Stimulated activated CD8-positive, alpha-beta memory T cell treated with anti-CD3 and anti-CD28 coated beads, Interleukin-15, amount 100 ng/mL, for 1 hour (primary cell): Measurements from ENCODE around the gene CNEP1R1.

Source experiments
- DNase-seq: peaks from one replicate; pipeline ENCODE4 v3.0.0-alpha.2; 2020; ENCODE audit warnings: low read depth

The CNEP1R1 gene

DNA sequence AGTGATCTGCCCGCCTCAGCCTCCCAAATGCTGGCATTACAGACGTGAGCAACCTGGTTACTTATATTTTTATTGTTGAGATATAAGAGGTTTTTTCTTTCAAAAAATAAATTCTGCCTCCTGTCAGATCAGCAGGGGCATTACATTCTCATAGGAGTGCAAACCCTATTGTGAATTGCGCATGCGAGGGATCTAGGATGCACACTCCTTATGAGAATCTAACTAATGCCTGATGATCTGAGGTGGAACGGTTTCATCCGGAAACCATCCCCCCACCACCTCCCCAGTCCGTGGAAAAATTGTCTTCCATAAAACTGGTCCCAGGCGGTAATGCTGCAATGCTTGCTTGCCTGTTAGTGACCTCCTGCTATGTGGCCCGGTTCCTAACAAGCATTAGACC lies 7.5 kb upstream of the CNEP1R1 start:
- no peak for DNase-seq

DNA sequence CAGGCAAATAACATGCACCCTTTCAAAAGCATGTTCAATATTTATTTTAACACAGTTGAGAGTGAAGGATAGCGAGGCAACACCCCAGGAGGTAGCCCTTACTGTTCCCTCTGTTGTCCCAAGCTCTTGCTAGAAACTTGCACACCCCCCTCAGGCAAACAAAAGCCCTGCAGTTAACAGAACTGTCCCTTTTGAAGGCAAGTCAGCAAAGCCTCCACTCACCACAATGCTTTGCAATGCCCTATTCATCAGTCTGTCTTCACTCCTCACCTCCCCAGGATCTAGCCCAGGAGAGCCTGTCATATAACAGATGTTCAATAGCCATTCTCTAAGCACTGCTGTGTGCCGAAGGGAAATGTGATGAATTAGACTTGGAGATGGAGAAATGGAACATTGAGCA lies 3.5 kb upstream of the CNEP1R1 start:
- DNase-seq, result no peak

DNA sequence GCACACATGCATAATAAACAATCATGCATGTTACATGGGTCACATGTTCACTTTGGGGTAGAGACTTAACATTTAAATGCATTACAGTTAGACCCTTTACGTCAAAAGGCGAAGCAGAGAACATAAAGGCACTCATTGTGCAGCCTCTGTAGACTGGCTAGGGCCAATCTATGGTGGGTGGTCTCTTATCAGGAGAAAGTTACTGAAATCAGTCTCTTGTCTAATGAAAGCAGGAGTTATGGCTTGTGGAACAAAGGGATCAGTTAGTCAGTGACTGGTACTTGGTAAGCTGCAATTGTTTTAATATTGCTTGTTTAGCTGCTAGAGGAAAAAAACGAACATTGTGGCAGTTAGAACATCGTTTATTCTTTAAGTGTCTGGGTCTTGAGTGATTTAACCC lies 1.4 kb upstream of the CNEP1R1 start:
- DNase-seq, result no peak

DNA sequence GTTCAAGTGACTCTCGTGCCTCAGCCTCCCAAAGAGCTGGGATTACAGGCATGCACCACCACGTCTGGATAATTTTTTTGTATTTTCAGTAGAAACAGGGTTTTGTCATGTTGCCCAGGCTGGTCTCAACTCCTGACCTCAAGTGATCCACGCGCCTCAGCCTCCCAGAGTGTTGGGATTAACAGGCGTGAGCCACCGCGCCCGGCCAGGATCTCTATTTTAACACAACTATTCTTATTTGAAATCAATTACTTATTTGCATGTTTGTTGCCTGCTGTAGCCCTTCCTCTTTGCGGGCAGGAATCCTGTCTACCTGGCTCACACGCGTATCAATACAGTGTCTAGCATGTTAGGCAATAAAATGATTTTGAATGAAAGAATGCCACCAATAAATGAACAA lies 818 bp upstream of the CNEP1R1 start:
- no peak for DNase-seq

DNA sequence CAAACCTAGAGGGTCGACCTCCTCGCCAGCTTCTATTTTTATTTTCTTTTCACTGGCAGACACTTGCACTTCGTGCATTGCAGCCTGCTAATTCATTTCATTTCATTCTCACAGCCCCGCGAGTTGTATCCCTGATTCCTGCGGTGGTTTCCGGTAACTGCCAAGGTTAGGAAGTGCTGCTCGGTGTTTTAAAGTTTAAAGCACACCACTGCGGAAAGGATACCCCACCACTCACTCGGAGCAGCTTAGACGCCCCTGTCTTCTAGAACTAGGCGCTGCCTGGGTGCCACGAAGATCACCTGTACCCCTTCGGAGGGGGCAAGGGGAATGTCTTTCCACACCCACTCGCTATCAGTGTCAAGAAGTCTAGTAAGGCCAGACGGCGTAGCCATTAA lies 509 bp downstream of the CNEP1R1 start:
- no peak for DNase-seq

DNA sequence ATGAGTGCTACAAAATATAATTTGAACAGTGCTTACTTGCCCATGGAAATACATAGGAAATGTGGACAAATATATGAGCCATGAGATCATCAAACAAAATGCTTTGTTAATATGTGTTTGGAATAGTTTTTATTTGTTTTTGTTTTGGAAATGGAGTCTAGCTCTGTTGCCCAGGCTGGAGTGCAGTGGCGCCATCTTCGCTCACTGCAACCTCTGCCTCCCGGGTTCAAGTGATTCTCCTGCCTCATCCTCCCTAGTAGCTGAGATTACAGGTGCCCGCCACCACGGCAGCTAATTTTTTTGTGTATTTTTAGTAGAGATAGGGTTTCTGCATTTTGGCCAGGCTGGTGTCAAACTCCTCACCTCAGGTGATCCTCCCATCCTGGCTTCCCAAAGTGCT lies 2.8 kb downstream of the CNEP1R1 start:
- DNase-seq, result no peak

DNA sequence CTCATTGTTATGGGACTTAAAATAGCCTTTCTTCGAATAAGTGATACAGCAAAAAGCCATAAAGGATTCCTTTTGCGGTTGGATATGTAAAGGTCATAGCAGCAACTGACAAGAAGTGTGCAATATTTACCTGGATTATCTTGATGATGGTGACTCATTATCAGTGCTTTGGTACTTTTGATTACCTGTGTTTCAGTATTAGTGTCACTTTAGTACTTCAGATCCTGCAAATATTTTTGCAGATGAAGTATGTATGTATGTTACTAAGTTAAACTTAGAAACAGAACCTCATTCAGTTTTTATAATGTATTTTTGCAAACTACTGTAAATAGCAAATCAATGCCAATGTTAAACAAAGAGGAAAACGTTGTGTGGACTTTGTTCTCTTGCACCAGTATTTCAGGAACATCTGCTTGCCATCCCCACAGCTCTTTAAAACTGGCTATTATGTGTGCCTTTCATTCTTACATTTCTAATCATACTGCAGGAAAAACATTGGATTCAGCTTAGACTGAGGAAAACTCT lies 10.5 kb downstream of the CNEP1R1 start:
- no peak for DNase-seq

DNA sequence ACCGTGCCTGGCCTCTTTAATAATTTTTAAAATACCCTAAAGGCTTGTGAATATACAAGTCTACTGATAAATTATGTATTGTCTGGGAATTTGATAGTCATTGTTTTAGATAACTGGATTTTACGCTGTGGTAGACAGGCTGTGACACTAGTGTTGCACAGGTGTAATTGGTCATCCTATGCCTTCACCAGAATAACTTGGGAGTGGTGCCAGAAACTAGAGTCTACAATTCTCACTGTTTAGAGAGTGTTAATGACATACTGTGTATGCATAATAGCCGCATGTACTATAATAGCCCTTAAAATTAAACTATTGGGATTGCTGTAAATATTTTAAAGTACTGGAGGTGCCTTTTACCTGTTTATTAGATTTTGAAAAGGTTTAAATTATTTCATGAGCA lies 11.4 kb downstream of the CNEP1R1 start:
- no peak for DNase-seq

DNA sequence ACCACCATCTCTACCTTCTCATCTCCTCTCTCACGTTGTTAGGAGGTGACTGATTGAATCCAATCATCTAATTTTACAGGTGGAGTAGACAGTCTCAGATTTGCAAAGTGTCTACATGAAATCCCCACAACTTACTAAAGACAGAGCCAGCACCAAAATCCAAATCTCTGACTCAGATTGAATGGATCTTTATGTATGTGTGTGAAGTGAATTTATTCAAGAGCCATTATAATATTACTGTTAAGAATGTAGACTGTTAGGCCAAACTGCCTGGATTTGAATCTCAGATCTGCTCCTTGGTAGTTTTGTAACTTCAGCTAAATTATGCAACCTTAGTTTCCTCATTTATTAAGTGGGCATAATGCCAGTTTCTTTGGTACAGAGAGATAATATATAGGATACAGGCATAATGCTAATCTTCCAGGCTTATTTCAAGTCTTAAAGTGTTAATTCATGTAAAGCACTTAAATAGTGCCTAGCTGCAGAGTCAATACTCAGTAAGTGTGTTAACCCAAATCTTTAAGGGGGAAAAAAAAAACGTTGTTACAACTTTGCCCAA lies 12.7 kb downstream of the CNEP1R1 start:
- DNase-seq, result no peak

DNA sequence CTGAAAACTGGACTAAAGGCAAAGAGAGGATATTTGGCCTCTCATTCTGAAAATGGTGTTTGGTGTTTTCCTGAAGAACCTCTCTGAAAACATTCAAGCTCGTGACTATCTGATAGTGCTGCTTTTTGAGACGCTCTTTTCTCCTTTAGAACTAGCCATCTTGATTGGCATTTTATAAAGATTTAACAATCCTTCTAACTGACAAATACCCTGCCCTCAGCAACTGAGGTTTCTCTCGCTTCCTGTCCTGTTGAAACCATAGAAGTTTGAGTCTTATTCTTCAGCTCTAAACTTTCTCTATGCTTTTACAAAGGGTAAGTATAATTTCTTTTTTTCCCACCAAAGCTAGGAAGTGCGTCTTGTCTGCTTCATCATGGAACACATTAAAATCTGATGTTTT lies 13.3 kb downstream of the CNEP1R1 start:
- DNase-seq, result no peak

DNA sequence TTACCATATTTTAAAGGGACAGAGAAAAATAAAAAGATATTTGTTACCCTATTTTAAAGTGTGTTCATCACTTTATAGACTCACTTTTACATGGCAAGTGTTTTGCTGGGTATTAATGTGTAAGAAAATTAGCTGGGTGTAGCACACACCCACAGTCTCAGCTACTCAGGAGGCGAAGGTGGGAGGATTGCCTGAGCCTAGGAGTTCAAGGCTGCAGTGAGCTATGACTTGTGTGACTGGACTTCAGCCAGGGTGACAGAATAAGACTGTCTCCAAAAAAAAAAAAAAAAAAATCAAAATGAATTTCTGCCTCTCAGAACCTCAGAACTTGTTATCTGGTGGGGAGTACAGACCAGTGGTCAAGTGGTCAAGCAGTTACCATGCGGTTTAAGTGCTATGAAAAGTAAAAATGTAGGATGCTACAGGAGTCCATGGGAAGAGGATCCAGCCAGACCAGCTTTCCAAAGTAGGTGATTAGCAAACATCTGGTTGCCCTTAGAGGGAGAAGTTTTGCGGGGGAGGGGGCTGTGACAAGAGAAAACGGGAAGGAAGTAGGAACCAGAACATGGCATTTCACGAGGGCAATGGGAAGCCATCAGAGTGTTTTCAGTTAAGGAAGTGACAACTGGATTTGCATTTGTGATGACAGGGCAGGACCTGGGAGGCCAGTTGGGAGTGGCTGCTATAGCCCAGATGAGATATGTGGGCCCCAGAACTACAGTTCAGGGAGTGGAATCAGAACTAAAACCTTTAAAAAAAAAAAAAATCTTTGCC lies 13.9 kb downstream of the CNEP1R1 start:
- no peak for DNase-seq

DNA sequence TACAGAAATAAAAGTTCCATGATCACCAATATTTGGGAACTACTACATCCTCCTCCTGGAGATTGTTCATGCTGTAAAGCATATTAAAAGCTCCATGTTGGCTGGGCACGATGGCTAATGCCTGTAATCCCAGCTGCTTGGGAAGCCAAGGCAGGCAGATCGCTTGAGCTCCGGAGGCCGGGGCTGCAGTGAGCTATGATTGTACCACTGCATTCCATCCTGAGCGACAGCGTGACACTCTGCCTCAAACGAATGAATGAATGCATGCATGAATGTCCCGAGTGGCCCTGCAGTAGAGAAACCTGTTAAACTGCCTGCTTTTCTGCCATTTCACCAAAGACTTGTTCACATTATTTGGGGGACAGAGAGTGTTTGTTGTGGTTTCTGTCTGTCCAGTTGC lies 15.0 kb downstream of the CNEP1R1 start:
- DNase-seq, result no peak

DNA sequence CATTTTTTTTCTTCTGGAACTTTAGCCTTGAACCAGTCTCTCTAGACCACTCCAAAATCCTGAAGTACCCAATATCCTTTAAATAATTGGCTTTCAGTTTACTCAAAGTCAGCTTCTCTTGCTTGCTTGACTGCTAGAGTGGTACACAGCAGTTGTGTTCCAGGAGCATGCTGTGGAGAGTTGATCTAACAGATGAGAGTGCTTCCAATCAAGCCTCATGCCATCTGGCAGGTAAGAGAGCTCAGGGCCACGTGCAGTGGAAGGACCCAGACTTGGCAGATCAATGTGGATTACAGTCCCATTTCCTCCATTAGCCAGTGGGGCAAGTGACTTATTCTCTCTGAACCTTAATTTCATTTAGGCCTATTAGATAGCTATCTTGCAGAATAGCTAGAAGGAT lies 15.7 kb downstream of the CNEP1R1 start:
- no peak for DNase-seq

DNA sequence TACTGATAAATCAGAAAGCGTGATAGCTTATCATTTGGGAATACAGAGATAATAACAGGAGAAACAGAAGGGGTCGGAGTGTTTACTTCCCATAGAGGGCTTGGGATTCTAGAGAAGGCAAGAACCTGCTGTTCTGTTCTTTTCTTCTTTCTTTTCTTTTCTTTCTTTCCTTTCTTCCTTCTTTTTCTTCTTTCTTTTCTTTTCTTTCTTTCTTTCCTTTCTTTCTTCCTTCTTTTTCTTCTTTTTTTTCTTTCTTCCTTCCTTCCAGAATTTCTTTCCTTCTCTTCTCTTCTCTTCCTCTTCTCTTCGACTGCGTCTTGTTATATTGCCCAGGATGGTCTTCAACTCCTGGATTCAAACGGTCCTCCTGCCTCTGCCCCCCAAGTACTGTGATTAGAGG lies 18.3 kb downstream of the CNEP1R1 start:
- no peak for DNase-seq

DNA sequence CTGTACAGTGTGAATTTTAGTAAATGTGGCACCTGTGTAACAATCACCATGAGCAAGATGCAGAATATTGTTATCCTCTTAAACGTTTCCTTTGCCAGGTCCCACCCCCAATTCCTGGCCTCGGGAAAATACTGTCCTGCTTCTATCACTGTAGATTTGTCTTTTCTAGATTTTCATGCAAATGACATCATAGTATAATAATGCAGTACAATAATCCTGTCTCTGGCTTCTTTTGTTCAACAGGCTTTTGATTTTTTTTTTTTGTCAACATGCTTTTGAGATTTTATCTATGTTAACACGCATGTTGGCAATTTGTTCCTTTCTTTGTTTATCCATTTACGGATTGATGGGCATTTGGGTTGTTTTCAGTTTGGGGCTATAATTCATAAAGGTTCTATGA lies 20.4 kb downstream of the CNEP1R1 start:
- DNase-seq, result no peak

DNA sequence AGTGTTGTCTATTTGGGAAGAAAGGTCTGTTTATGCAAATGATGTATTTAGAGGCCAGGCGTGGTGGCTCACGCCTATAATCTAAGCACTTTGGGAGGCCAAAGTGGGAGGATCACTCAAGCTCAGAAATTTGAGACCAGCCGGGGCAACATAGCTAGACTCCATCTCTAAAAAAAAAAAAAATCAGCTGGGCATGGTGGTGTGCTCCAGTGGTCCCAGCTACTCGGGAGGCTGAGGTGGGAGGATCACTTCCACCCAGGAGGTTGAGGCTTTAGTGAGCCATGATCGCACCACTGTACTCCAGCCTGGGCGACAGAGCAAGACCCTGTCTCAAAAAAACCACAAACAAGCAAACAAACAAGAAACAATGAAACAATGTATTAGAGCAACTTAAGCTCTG lies 21.8 kb downstream of the CNEP1R1 start:
- DNase-seq, result no peak

DNA sequence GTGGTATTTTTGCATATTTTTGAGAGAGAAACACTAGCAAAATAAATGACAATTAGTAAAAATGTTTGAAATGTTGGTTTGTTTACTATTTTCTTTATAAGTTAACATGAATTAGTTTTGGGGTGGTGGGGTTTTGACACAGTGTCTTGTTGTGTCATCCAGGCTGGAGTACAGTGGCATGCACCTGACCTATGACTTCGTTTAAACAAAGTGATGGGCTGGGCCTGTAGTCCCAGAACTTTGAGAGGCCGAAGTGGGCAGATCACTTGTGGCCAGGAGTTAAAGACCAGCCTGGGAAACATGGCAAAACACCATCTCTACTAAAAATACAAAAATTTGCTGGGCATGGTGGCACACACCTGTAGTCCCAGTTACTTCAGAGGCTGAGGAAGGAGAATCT lies 22.8 kb downstream of the CNEP1R1 start:
- DNase-seq, result no peak

DNA sequence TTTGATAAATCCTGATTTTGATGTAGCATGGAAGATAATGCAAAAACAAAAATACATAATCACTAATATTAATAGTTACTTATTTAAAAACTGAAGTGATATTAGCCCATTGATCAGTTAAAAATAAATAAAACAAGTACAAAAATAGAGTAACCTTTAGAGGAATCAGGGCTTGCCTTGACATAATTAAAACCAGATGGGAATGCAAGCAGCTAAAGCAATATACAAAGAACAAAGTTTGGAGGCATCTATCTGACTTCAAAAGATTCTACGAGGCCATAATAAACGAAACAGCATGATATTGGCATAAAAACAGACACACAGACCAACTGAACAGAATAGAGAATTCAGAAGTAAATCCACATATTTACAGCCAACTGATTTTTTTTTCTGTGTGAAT lies 25.8 kb downstream of the CNEP1R1 start:
- no peak for DNase-seq

DNA sequence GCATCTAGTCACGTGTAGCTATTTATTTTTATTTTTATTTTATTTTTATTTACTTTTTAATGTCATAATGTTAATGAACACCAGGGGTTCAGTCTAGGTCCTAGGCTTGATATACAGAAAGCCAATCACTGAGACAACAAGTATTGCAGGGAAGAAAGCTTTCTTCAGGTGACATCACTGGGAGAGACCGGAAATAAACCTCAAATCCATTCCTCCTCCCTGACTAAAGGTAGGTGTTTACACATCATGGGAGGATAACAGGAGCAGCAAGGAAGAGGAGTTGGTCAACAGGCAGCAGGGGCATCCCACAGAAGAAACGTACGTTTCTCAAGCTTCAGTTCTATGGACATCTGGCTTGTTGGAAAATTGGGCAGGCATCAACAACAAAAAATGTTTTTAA lies 31.2 kb downstream of the CNEP1R1 start:
- no peak for DNase-seq

DNA sequence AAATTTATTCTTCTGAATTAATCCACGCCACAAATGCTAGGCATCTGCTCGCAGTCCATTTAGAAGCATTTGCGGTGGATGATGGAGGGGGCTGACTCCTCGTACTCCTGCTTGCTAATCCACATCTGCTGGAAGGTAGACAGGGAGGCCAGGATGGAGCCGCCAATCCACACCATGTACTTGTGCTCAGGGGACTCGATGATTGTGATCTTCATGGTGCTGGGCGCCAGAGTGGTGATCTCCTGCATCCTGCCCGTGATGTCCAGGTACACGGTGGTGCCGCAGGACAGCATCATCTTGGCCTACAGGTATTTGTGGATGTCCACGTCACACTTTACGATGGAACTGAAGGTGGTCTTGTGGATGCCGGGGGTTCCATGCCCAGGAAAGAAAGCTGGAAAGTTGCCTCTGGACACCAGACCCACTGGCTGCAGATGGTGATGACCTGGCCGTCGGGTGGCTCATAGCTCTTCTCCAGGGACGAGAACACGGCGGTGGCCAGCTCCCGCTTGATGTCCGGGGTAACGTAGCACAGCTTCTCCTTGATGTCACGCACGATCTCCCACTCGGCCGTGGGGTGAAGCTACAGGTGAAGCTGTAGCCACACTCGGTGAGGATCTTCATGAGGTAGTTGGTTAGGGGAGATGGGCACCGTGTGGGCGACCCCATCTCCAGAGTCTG lies 33.2 kb downstream of the CNEP1R1 start:
- DNase-seq, result no peak

DNA sequence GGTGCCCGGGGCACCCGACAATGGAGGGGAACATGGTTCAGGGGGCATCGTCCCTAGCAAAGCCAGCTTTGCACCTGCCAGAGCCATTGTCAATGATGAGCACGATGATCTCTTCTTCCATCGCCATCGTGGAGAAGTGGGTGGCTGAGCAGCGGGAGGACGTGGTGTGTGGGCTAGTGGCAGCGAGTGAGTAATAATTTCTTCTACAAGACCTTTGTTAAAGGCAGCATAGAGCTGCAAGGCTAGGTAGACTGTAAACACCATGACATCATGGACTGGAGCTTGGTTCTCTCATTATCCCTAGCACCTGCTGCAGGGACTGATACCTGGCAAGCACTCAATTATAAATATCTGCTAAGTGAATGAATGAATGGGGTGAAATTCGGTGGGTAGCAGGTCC lies 34.1 kb downstream of the CNEP1R1 start:
- DNase-seq, result no peak

DNA sequence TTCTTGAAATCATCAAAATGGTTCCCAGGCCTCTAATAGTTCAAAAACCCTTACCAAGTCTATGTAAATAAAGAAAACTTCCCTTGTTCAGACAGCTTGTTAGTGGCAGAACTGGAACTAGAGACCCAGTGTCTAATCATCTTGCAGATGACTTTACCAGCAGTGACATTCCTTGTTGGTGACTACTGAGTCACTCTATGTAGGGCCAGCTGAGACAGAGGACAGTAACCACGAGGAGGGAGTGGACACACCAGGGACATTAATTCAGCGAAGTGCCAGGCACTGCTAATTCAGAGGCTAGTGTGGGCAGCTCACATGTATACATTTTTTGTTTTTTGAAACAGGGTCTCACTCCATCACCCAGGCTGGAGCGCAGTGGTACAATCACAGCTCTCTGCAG lies 34.6 kb downstream of the CNEP1R1 start:
- no peak for DNase-seq

DNA sequence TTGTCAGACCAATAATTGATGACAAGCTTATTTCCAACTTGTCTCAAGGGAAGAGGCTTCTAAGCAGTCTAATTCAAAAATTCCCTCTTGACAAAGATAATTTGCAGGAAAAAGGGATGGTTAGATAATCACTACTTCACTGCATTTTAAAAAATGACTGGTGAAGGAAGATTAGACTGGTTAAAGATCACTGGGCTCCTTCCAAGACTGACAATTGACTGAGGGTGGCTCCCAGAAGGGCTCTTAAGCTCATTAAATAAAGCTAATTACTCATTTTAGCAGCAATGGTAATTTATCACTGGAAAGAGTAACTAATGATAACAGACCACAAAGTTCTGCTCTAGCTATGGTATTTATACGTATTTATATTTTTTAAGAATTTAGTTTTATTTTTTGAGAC lies 36.3 kb downstream of the CNEP1R1 start:
- no peak for DNase-seq

DNA sequence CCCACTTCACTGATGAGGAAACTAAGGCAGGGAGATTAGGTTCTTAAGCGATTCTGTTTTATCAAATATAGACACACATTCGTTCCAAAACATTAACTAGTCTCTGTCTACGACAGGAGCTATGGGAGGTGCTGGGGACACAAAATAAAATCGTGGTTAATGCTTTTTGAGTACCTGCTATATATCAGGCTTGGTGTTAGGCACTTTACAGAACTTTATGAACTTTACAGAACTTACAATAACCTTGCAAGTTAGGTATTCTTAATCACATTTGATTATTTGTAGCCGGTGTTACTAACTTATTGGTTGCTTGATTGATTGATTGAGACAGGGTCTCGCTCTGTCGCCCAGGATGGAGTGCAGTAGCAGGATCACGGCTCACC lies 40.2 kb downstream of the CNEP1R1 start:
- DNase-seq, result no peak
